ENCODE results near the gene C3orf38. TPM values are rescaled to one million over a fixed set of nuclear protein-coding genes. Genes with fewer than 3 reads are reported as not detected.
"Not testable (repeated sequence)": the region's sequence is repeated elsewhere in the genome, so short reads cannot be mapped to it uniquely, and the experiment has no call there.

C3orf38 gene
- total RNA-seq, 1 donor from 2014 or later = 22.6 TPM

DNA sequence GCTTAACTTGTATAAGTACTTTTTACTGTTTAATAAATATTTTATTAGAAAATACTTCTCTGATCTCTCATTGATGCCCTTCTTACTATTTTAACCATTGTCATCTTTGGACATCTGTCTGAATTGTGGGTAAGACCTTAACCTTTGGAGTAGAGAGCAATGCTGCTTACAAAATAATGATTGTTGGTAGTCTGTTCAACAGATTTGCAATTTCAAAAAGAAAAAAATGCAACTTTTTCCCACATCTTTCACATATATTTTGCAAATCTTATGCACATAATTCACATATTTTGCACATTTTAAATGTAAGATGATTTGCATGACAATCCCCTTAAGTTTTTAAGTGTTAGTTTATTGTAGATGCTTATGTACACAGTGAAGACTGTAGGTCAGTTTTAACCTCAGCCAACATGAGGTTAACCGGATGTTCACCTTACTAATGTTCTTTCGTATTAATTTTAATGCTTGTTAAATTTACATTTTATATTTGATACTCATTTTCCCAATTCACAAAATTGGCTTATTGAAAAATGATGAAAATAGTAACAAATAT, 16.7 kb downstream of the C3orf38 start:
- no peak for DNase-seq

DNA sequence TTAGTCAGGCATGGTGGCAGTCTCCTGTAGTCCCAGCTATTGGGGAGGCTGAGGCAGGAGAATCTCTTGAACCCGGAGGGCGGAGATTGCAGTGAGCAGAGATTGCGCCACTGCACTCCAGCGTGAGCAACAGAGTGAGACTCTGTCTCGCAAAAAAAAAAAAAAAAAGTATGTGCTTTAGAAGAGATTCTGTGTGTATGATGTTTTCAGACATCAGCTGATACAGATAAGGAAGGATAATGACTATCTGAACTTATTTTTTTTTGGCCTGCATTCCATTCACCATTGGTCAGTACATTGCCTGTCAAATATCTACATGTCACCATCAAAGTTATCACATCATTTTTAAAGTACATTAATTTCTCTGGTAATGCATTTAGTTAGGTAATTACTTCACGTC, 17.4 kb downstream of the C3orf38 start:
- no peak for DNase-seq

- no peak for DNase-seq
Measured at GRCh38 chr3:88167704-88168103, 17.9 kb downstream of the C3orf38 start.

- no peak for DNase-seq
Measured at GRCh38 chr3:88168171-88168570, 18.4 kb downstream of the C3orf38 start.

DNA sequence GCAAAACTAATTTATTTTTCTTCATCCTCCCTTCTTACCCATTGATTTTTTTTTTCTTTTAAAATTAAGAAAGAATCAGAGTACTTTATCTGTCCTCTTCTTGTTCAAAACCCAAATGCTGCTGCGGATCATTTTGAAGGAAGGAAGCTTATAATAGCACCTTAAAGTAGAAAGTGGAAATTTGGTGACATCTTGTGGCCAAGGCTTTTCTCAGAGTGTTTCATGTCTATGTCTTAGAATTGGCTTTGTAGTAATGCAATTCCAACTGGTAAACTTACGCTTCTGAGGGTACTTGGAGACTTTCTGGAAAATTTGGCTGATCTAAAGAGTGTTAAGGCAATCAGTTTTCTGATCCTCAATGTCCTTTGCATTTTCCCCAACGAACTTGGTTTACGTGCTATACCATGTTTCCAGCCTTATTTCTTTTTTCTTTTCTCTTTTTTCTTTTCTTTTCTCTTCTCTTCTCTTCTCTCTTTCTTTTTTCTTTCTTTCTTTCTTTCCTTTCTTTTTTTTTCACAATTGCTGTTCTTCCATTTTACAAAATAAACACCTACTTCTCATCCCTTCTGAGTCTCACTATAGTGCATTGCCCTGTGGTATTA, 30.7 kb downstream of the C3orf38 start:
- DNase-seq = peak; percentile 61

- DNase-seq = not testable (repeated sequence)
Measured at GRCh38 chr3:88182165-88182918, 32.6 kb downstream of the C3orf38 start.

DNA sequence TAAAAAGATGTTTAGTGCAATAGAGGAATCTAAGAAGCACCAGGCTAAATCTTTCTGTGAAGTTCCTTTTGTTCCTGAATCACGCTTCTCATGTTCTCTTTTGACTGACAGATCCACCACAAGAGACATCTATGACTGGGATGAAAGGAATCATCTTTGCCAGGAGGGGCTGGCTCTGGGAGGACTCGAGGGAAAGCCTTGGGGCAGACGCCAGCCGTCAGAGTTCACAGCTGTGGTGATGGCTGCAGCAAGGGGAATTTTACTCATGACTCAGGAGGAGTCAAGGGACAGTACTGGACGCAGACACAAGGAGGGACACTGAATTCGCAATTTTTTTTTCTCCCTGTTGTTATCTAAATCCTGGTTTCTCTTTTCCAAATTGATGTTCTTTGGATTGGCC, 38.7 kb downstream of the C3orf38 start:
- DNase-seq = no peak

DNA sequence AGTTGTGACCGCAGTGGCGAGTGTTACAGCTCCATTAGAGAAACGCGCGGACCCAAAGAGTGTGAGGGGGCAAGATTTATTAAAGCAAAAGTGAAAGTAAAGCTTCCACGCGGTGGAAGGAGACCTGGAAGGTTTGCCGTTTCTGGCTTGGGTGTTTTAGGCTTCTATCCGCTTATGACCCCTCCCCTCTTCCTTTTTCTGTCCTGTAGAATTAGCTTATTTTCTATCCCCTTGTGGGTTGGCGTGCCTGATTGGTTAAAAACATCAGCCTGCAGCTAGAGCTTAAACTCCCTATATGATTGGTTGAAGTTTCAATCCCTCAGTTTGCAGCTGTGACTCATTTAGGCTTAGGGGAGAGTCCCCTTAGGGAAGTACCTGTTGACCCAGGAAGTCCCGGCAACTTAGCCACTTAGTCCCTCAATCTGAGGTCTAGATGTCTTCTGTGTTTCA, 39.6 kb downstream of the C3orf38 start:
- no peak for DNase-seq

DNA sequence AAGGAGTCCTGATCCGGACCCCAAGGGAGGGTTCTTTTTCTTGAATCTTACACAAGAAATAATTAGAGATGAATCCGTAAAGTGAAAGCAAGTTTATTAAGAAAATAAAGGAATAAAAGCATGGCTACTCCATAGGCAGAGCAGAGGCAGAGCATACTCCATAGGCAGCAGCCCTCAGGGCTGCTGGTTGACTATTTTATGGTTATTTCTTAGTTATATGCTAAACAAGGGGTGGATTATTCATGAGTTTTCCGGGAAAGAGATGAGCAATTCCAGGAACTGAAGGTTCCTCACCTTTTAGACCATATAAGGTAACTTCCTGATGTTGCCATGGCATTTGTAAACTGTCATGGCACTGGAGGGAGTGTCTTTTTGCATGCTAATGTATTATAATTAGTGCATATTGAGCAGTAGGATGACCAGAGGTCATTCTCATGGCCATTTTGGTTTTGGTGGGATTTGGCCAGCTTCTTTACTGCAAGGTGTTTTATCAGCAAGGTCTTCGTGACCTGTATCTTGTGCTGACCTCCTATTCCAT, 42.2 kb downstream of the C3orf38 start:
- no peak for DNase-seq

DNA sequence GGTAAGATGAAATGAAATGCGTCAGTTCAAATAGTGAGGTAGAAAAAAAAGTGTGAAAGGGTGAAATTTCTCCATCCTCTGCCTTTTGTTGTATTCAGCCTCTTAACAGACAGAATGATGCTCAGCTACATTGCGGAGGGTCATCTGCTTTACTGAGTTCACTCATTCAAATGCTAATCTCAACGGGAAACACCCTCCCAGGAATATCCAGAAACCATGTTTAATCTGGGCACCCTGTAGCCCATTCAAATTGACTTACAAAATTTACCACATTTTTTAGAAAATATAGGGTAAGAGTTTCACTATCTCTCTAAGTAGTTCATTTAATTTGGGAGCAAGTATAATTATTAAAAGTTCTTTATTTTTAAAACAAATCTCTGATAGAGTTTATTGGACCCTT, 42.9 kb downstream of the C3orf38 start:
- no peak for DNase-seq

- DNase-seq = no peak
Measured at GRCh38 chr3:88195951-88196434, 46.2 kb downstream of the C3orf38 start.

DNA sequence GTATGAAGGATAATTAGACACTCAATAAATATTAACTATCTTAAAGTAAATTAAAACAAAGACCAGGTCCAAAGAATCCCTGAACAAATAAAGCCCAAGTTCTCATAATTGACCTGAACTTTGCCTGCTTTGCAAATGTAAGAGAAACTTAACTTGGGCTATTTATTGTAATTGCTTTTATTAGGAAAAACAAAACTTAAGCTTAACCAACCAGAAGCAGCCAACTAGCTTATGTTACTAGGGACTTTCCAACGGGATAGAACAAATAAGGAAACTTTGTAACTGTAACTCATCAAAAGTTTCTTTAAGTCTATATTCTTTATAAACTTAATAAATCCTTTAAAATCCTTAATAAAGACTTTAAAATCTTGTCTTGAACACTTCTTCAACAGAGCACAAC, 48.4 kb downstream of the C3orf38 start:
- no peak for DNase-seq

- DNase-seq = peak; percentile 73
Measured at GRCh38 chr3:88203642-88204055, 53.9 kb downstream of the C3orf38 start.

Other genes with a start within 250 kb of the C3orf38 start
- gene CGGBP1, start 91.0 kb upstream of the C3orf38 start, total RNA-seq = 74.4 and 83.5 TPM in 2 replicates
- 20.4 and 25.4 TPM in 2 replicates for gene ZNF654, start 90.7 kb upstream of the C3orf38 start, total RNA-seq

Data from dermis blood vessel endothelial cell (primary cell).